Daoy (cell line): ENCODE results near the gene RDH11. TPM values are rescaled to one million over a fixed set of nuclear protein-coding genes. Genes with fewer than 3 reads are reported as not detected.

Experiments used
- DNase-seq: peaks from one replicate; pipeline ENCODE4 v3.0.0-alpha.2; 2015; ENCODE audit warnings: low read depth
- total RNA-seq: library from RNA; depleted of rRNA; stranded (reverse); fragments of >200 nt; shearing (Covaris generic); gene quantifications from 2 replicates; pipeline ENCODE4 v1.2.3, GENCODE V29; 2014; rRNA removed

Gene RDH11
- total RNA-seq, 1 experiment from 2014 or later, result 97.4 TPM

DNA sequence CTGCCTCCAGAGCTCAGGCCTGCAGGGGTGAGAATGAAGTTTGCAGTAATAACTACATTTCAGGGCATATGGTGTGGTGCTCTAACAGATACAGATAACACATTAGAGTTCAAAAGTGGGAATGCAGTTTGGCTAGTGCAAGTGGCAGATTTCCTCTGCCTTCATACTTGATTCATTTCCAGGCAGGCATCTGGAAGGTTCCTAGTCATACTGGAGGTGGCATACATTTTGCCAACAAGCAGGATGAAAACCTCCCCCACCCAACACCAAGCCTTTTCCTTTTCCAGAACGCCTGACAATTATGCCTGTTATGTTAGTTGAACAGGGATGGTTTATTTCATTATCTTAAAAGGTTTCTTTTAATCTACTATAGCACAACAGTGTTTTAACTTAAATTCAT, 45.4 kb downstream of the RDH11 start:
- no peak for DNase-seq

DNA sequence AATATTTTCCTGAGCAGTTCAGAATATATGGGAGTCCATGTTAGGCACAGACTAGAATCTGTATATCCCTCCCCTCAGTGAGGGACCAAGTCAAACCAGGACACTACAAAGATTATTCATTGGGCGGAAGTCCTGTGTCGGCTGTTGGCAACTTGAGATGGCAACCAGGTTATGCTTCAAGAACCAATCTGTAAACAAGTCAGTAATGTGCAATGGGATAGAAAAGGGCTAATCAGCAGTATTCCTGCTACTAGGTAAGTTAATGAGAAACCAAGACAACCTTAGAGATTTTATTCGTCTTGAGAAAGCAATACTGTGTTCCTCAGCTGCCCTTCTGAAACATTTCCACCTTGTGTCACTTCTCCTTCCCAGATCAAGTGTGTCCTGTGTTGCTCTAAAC, 49.4 kb downstream of the RDH11 start:
- no peak for DNase-seq

DNA sequence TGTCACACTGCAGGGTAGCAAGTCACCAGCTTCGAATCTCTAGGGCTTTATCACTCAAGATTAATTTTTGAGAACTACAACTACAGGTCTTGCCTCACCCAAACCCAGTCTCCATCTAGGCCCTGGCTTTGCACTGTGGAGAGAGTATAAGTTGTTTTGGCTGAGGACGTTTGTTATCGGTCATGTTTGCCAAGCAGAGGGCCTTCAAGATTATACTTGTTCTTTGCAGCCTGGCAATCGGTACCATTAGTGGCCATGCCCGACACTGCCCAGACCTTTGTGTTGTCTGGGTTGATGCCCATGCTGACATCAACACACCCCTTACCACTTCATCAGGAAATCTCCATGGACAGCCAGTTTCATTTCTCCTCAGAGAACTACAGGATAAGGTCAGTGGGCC, 50.1 kb downstream of the RDH11 start:
- no peak for DNase-seq

- DNase-seq, result no peak
Measured at GRCh38 chr14:67644428-67644827, 51.1 kb downstream of the RDH11 start.

- no peak for DNase-seq
Measured at GRCh38 chr14:67643713-67644112, 51.9 kb downstream of the RDH11 start.

DNA sequence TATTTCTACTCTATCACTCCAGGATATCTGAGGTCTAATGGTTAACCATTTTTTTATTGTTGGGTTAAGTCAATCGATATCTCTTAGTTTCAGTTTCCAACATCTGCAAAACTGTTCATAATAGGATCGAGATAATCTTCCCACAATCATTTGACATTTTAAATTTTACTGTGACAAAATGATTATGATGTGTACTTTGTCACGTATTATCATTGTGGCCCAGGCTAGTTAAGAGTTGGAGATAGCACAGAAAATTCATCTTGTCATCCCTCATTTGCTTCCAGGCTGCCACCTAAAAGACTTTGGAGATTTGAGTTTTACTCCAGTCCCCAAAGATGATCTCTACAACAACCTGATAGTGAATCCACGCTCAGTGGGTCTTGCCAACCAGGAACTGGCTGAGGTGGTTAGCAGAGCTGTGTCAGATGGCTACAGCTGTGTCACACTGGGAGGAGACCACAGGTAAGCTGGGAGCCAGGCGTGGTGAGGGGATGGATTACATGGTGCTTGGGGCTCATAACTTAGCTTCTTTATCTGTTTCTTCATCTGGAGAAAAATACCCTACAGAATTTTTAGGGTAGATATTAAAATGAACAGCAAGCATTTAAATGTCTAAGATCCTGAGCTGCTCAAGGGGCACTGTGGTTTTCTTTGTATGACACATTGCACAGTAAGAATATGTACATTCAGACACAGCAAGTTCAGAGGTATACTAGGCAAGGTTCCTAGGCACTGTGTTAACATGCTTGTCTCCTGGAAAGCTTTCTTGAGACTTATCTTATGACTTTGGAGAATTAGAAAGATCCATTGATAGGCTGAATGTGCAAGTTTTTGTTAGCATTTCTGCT, 53.4 kb downstream of the RDH11 start:
- no peak for DNase-seq

- DNase-seq, result no peak
Measured at GRCh38 chr14:67641480-67641879, 54.1 kb downstream of the RDH11 start.

DNA sequence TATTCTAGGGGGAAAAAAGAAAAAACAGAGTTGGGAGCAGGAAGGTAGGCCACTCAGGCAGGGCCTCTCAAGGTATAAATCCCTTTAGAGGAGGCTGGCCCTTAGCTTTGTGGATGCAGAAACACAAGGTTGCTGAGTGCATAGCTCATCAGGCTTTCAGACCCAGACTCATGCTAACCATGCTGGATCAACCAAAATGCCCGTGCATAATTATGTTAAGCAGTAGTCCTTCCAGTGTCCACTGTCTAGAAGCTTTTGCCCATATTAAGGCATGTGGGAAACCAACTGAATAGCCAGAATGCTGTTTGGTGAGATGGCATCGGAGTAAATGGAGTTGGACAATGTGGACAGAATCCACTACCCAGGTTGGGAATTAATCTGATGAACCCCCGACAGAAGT, 56.9 kb downstream of the RDH11 start:
- DNase-seq, result no peak

- no peak for DNase-seq
Measured at GRCh38 chr14:67636361-67636919, 59.1 kb downstream of the RDH11 start.

- no peak for DNase-seq
Measured at GRCh38 chr14:67633451-67634147, 62.0 kb downstream of the RDH11 start.

- DNase-seq, result no peak
Measured at GRCh38 chr14:67630938-67631337, 64.6 kb downstream of the RDH11 start.

GRCh38 chr14:67630186-67630585, 65.4 kb downstream of the RDH11 start:
- DNase-seq, result no peak

GRCh38 chr14:67627519-67627918, 68.0 kb downstream of the RDH11 start:
- no peak for DNase-seq

Other genes starting within 250 kb of the RDH11 start
- gene TMEM229B, start 207.0 kb downstream of the RDH11 start, total RNA-seq, result 2.9 and 8.5 TPM in 2 replicates
- gene PLEKHH1, start 162.5 kb downstream of the RDH11 start, total RNA-seq, result 2.1 and 3.3 TPM in 2 replicates
- gene PIGH, start 95.5 kb downstream of the RDH11 start, total RNA-seq, result 29.4 and 31.4 TPM in 2 replicates
- 19.4 and 37.1 TPM in 2 replicates for gene ARG2, start 75.8 kb downstream of the RDH11 start, total RNA-seq
- 52.6 and 55.9 TPM in 2 replicates for gene VTI1B, start 21.1 kb downstream of the RDH11 start, total RNA-seq
- gene RDH12, start 6.1 kb upstream of the RDH11 start, total RNA-seq, result 0.06 TPM in 1 of 2 replicates, not detected in the other
- 9.0 and 13.9 TPM in 2 replicates for gene ZFYVE26, start 120.8 kb upstream of the RDH11 start, total RNA-seq
- 6.7 and 15.8 TPM in 2 replicates for gene RAD51B, start 124.0 kb upstream of the RDH11 start, total RNA-seq